Measurements from ENCODE around the gene IMMT. TPM values are rescaled to one million over a fixed set of nuclear protein-coding genes. Genes with fewer than 3 reads are reported as not detected.

Gene IMMT
- polyA plus RNA-seq, 4 donors: 69.2 to 82.1 (median 72.0) TPM

GRCh38 chr2:86118130-86118529 is 77.1 kb downstream of the IMMT start:
- Histone ChIP-seq H3K9me3 (ENCODE audit: control insufficient read depth in 2 of 2, insufficient read depth in 1 of 2, low read depth in 1 of 2, low read length in 1 of 2) (no peaks in the 10 kb centered on the region), H3K4me1 (ENCODE audit: control insufficient read depth in 3 of 3, insufficient read depth in 2 of 3, low read depth in 1 of 3, low read length in 2 of 3) (no peaks in the 10 kb centered on the region), H3K27ac (ENCODE audit: low read depth in 1 of 3, low read length in 2 of 3) (no peak overlapping the region), H3K27me3 (ENCODE audit: control insufficient read depth in 3 of 3, insufficient read depth in 3 of 3, low read length in 3 of 3) (no peaks in the 10 kb centered on the region), H3K36me3 (ENCODE audit: control insufficient read depth in 3 of 3, insufficient read depth in 2 of 3, low read depth in 1 of 3, low read length in 3 of 3) (peaks cover 20 to 45% (median 42%) of the 10 kb centered on the region in 3 donors), H3K4me3 (ENCODE audit: low read depth in 1 of 3, low read length in 3 of 3) (no peak overlapping the region)
- WGBS, 3 donors: 93 to 96% (median 95%) methylated on average over 2 of the region's 2 CpGs
- FAIRE-seq (no peak), DNase-seq (no peak)

DNA sequence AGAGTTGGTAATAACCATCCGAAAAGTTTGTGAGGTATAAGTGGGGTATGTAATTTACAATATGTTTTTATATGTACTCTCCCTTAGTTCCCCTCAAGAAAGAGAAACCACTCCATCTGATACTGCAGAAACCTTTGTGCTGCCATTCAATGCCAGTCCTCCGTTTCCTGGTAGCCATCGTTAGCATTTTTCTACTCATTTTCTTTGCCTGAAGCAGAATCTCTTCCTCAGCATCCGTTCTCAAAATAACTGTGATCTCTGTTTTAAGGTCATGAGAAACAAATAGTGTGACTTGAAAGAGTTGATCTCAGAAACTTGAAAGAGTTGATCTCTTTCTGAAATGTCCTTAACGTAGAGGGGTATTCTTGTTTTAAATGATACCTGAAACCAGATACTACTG is 88.2 kb downstream of the IMMT start:
- Histone ChIP-seq H3K4me1 (ENCODE audit: control insufficient read depth in 3 of 3, insufficient read depth in 2 of 3, low read depth in 1 of 3, low read length in 2 of 3) (peaks cover 0 to 7% (median 6%) of the 10 kb centered on the region in 3 donors), H3K27me3 (ENCODE audit: control insufficient read depth in 3 of 3, insufficient read depth in 3 of 3, low read length in 3 of 3) (no peaks in the 10 kb centered on the region), H3K4me3 (ENCODE audit: low read depth in 1 of 3, low read length in 3 of 3) (peak overlapping the region in 2 of 3 donors; percentile 66 to 98), H3K27ac (ENCODE audit: low read depth in 1 of 3, low read length in 2 of 3) (peak overlapping the region in 1 of 3 donors; percentile 64), H3K36me3 (ENCODE audit: control insufficient read depth in 3 of 3, insufficient read depth in 2 of 3, low read depth in 1 of 3, low read length in 3 of 3) (peaks cover 0 to 9% (median 5%) of the 10 kb centered on the region in 3 donors), H3K9me3 (ENCODE audit: control insufficient read depth in 2 of 2, insufficient read depth in 1 of 2, low read depth in 1 of 2, low read length in 1 of 2) (no peaks in the 10 kb centered on the region)
- FAIRE-seq: no peak
- 6 to 15% (median 7%) methylated on average over 5 of the region's 5 CpGs for WGBS, 3 donors
- DNase-seq: peak; percentile 27 to 34

GRCh38 chr2:86105969-86106945 is 89.0 kb downstream of the IMMT start, which contains the start of gene PTCD3:
PTCD3 (plus strand) TSS chr2:86106235; CDS start chr2:86106248, 13 bp downstream.
- DNase-seq (peak; percentile 97), FAIRE-seq (no peak)
- no peaks in the 10 kb centered on the region for H3K9me3 ChIP-seq (ENCODE audit: control insufficient read depth in 2 of 2, insufficient read depth in 1 of 2, low read depth in 1 of 2, low read length in 1 of 2)
- H3K4me3 ChIP-seq (ENCODE audit: low read depth in 1 of 3, low read length in 3 of 3): peak within 1 kb of the TSS; percentile 66 to 98 (median 94)
- WGBS, 3 donors: 0% methylated on average over 44 of the region's 44 CpGs
- H3K27ac ChIP-seq (ENCODE audit: low read depth in 1 of 3, low read length in 2 of 3): peak within 1 kb of the TSS; percentile 42 to 84 (median 64)
- H3K4me1 ChIP-seq (ENCODE audit: control insufficient read depth in 3 of 3, insufficient read depth in 2 of 3, low read depth in 1 of 3, low read length in 2 of 3): peaks cover 0 to 7% (median 6%) of the 10 kb centered on the region in 3 donors
- no peaks in the 10 kb centered on the region for H3K27me3 ChIP-seq (ENCODE audit: control insufficient read depth in 3 of 3, insufficient read depth in 3 of 3, low read length in 3 of 3)
- peaks cover 0 to 7% (median 5%) of the 10 kb centered on the region in 3 donors for H3K36me3 ChIP-seq (ENCODE audit: control insufficient read depth in 3 of 3, insufficient read depth in 2 of 3, low read depth in 1 of 3, low read length in 3 of 3)

GRCh38 chr2:86105252-86105968 is 89.9 kb downstream of the IMMT start, which contains the start of gene POLR1A:
POLR1A (minus strand) TSS chr2:86105886; CDS start chr2:86105776, 110 bp downstream.
- Histone ChIP-seq H3K9me3 (ENCODE audit: control insufficient read depth in 2 of 2, insufficient read depth in 1 of 2, low read depth in 1 of 2, low read length in 1 of 2) (no peaks in the 10 kb centered on the region), H3K36me3 (ENCODE audit: control insufficient read depth in 3 of 3, insufficient read depth in 2 of 3, low read depth in 1 of 3, low read length in 3 of 3) (peaks cover 0 to 5% (median under 1%) of the 10 kb centered on the region in 3 donors), H3K4me1 (ENCODE audit: control insufficient read depth in 3 of 3, insufficient read depth in 2 of 3, low read depth in 1 of 3, low read length in 2 of 3) (peaks cover 0 to 7% (median 6%) of the 10 kb centered on the region in 3 donors), H3K4me3 (ENCODE audit: low read depth in 1 of 3, low read length in 3 of 3) (peak within 1 kb of the TSS; percentile 66 to 98 (median 94)), H3K27ac (ENCODE audit: low read depth in 1 of 3, low read length in 2 of 3) (peak within 1 kb of the TSS; percentile 42 to 84 (median 64)), H3K27me3 (ENCODE audit: control insufficient read depth in 3 of 3, insufficient read depth in 3 of 3, low read length in 3 of 3) (no peaks in the 10 kb centered on the region)
- FAIRE-seq (no peak), DNase-seq (peak; percentile 96 to 98)
- WGBS, 3 donors: 0% methylated on average over 38 of the region's 38 CpGs

GRCh38 chr2:86102157-86102556 is 93.1 kb downstream of the IMMT start:
- FAIRE-seq (no peak), DNase-seq (no peak)
- no peaks in the 10 kb centered on the region for H3K27me3 ChIP-seq (ENCODE audit: control insufficient read depth in 3 of 3, insufficient read depth in 3 of 3, low read length in 3 of 3)
- H3K9me3 ChIP-seq (ENCODE audit: control insufficient read depth in 2 of 2, insufficient read depth in 1 of 2, low read depth in 1 of 2, low read length in 1 of 2): no peaks in the 10 kb centered on the region
- no peak overlapping the region for H3K4me3 ChIP-seq (ENCODE audit: low read depth in 1 of 3, low read length in 3 of 3)
- peaks cover 3 to 20% (median 8%) of the 10 kb centered on the region in 3 donors for H3K36me3 ChIP-seq (ENCODE audit: control insufficient read depth in 3 of 3, insufficient read depth in 2 of 3, low read depth in 1 of 3, low read length in 3 of 3)
- peaks cover 0 to 3% (median 2%) of the 10 kb centered on the region in 3 donors for H3K4me1 ChIP-seq (ENCODE audit: control insufficient read depth in 3 of 3, insufficient read depth in 2 of 3, low read depth in 1 of 3, low read length in 2 of 3)
- H3K27ac ChIP-seq (ENCODE audit: low read depth in 1 of 3, low read length in 2 of 3): no peak overlapping the region

DNA sequence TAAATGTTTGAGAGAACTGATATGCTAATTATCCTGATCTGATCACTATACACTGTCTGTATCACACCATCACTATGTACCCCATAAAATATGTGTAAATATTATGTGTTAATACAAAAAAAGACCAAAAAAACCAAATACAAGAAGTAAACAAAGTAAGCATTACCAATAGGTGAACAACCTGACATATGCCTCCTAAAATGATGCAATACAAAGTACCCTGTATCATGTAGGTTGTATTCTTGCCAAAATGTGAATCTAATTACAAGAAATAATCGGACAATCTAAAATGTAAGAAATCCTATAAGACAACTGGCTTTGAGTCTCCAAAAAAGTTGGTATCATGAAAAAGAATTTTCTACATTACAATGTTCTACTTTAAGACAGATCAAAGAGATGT is 97.3 kb downstream of the IMMT start:
- peaks cover 6 to 27% (median 17%) of the 10 kb centered on the region in 3 donors for H3K36me3 ChIP-seq (ENCODE audit: control insufficient read depth in 3 of 3, insufficient read depth in 2 of 3, low read depth in 1 of 3, low read length in 3 of 3)
- H3K27ac ChIP-seq (ENCODE audit: low read depth in 1 of 3, low read length in 2 of 3): no peak overlapping the region
- no peaks in the 10 kb centered on the region for H3K27me3 ChIP-seq (ENCODE audit: control insufficient read depth in 3 of 3, insufficient read depth in 3 of 3, low read length in 3 of 3)
- H3K4me1 ChIP-seq (ENCODE audit: control insufficient read depth in 3 of 3, insufficient read depth in 2 of 3, low read depth in 1 of 3, low read length in 2 of 3): no peaks in the 10 kb centered on the region
- no peak overlapping the region for H3K4me3 ChIP-seq (ENCODE audit: low read depth in 1 of 3, low read length in 3 of 3)
- no peaks in the 10 kb centered on the region for H3K9me3 ChIP-seq (ENCODE audit: control insufficient read depth in 2 of 2, insufficient read depth in 1 of 2, low read depth in 1 of 2, low read length in 1 of 2)
- no peak for FAIRE-seq
- no peak for DNase-seq
- 89 to 96% (median 90%) methylated on average over 1 of the region's 1 CpG for WGBS, 3 donors

GRCh38 chr2:86097114-86097896 is 98.0 kb downstream of the IMMT start:
- H3K9me3 ChIP-seq (ENCODE audit: control insufficient read depth in 2 of 2, insufficient read depth in 1 of 2, low read depth in 1 of 2, low read length in 1 of 2): no peaks in the 10 kb centered on the region
- no peaks in the 10 kb centered on the region for H3K27me3 ChIP-seq (ENCODE audit: control insufficient read depth in 3 of 3, insufficient read depth in 3 of 3, low read length in 3 of 3)
- WGBS, 3 donors: 95 to 99% (median 97%) methylated on average over 3 of the region's 3 CpGs
- FAIRE-seq (no peak), DNase-seq (no peak)
- H3K4me3 ChIP-seq (ENCODE audit: low read depth in 1 of 3, low read length in 3 of 3): no peak overlapping the region
- H3K4me1 ChIP-seq (ENCODE audit: control insufficient read depth in 3 of 3, insufficient read depth in 2 of 3, low read depth in 1 of 3, low read length in 2 of 3): no peaks in the 10 kb centered on the region
- no peak overlapping the region for H3K27ac ChIP-seq (ENCODE audit: low read depth in 1 of 3, low read length in 2 of 3)
- H3K36me3 ChIP-seq (ENCODE audit: control insufficient read depth in 3 of 3, insufficient read depth in 2 of 3, low read depth in 1 of 3, low read length in 3 of 3): peaks cover 6 to 28% (median 17%) of the 10 kb centered on the region in 3 donors

All from small intestine (tissue), 7 donors.